ENCODE measurements around the gene MLST8. TPM values are rescaled to one million over a fixed set of nuclear protein-coding genes. Genes with fewer than 3 reads are reported as not detected.

The MLST8 gene
- polyA plus RNA-seq, 1 donor (not counting 4 experiments of a cell fraction or from before 2014, with no cell fraction given), result 35.7 TPM

- FAIRE-seq, result no peak
Measured at GRCh38 chr16:2172688-2173335, 32.4 kb upstream of the MLST8 start.

GRCh38 chr16:2173366-2173765, 31.9 kb upstream of the MLST8 start:
- Histone ChIP-seq H3K4me1 (ENCODE audit: control insufficient read depth, extremely low read depth, insufficient read depth, low read length) (no peaks in the 10 kb centered on the region), H3K9me3 (ENCODE audit: control insufficient read depth, low read depth, low read length) (no peaks in the 10 kb centered on the region), H4K20me1 (ENCODE audit: control insufficient read depth, extremely low read depth, insufficient read depth, low read length) (no peaks in the 10 kb centered on the region), H3K27me3 (ENCODE audit: control insufficient read depth, extremely low read depth, insufficient read depth, low read length) (no peaks in the 10 kb centered on the region), H3K4me2 (ENCODE audit: control insufficient read depth, extremely low read depth, insufficient read depth, low read depth, low read length) (no peak overlapping the region), H3K9ac (ENCODE audit: control insufficient read depth, extremely low read depth, insufficient read depth, low read length) (no peak overlapping the region), H3K36me3 (ENCODE audit: control insufficient read depth in 2 of 2, extremely low read depth in 1 of 2, insufficient read depth in 2 of 2, low read length in 2 of 2) (peaks cover 29 to 36% of the 10 kb centered on the region in 2 experiments), H3K4me3 (ENCODE audit: control insufficient read depth in 2 of 3, extremely low read depth in 1 of 3, insufficient read depth in 2 of 3, low read depth in 1 of 3, low read length in 3 of 3) (no peak overlapping the region), H3K27ac (ENCODE audit: control insufficient read depth, insufficient read depth, low read length) (no peak overlapping the region), H3K79me2 (ENCODE audit: control insufficient read depth, insufficient read depth, low read length) (no peaks in the 10 kb centered on the region), H2AFZ (ENCODE audit: control insufficient read depth, low read length) (no peak overlapping the region), H3K9me1 (ENCODE audit: control insufficient read depth, extremely low read depth, insufficient read depth, low read length) (no peaks in the 10 kb centered on the region)
- dilution Hi-C loops (cut with MboI; ENCODE audit: extremely low pct_ligation_motif_present, low sequenced_read_pairs), result no loop called here
- FAIRE-seq (no peak), DNase-seq (ENCODE audit: low read depth, low spot score) (no peak)
- TF ChIP-seq EZH2 (IDR thresholded peaks at IDR 0.05; ENCODE audit: low read length), result no peak
- TF ChIP-seq CTCF (optimal IDR thresholded peaks at IDR 0.05 in 1 of 3, IDR thresholded peaks at IDR 0.05 in 1 of 3, conservative IDR thresholded peaks at IDR 0.05 in 1 of 3; ENCODE audit: extremely low read depth in 1 of 3, insufficient read depth in 2 of 3, low read length in 3 of 3), result no peak

More at GRCh38 chr16:2172688-2173335, 32.4 kb upstream of the MLST8 start:
- H3K4me2 ChIP-seq (ENCODE audit: control insufficient read depth, extremely low read depth, insufficient read depth, low read depth, low read length), result no peak overlapping the region
- no peak overlapping the region for H3K9ac ChIP-seq (ENCODE audit: control insufficient read depth, extremely low read depth, insufficient read depth, low read length)
- dilution Hi-C loops (cut with MboI; ENCODE audit: extremely low pct_ligation_motif_present, low sequenced_read_pairs), result no loop called here
- H4K20me1 ChIP-seq (ENCODE audit: control insufficient read depth, extremely low read depth, insufficient read depth, low read length), result no peaks in the 10 kb centered on the region
- H3K79me2 ChIP-seq (ENCODE audit: control insufficient read depth, insufficient read depth, low read length), result no peaks in the 10 kb centered on the region
- H3K9me3 ChIP-seq (ENCODE audit: control insufficient read depth, low read depth, low read length), result no peaks in the 10 kb centered on the region
- H3K4me3 ChIP-seq (ENCODE audit: control insufficient read depth in 2 of 3, extremely low read depth in 1 of 3, insufficient read depth in 2 of 3, low read depth in 1 of 3, low read length in 3 of 3), result no peak overlapping the region
- H3K27me3 ChIP-seq (ENCODE audit: control insufficient read depth, extremely low read depth, insufficient read depth, low read length), result no peaks in the 10 kb centered on the region
- H3K4me1 ChIP-seq (ENCODE audit: control insufficient read depth, extremely low read depth, insufficient read depth, low read length), result no peaks in the 10 kb centered on the region
- TF ChIP-seq CTCF (optimal IDR thresholded peaks at IDR 0.05 in 1 of 3, IDR thresholded peaks at IDR 0.05 in 1 of 3, conservative IDR thresholded peaks at IDR 0.05 in 1 of 3; ENCODE audit: extremely low read depth in 1 of 3, insufficient read depth in 2 of 3, low read length in 3 of 3) (no peak), EZH2 (IDR thresholded peaks at IDR 0.05; ENCODE audit: low read length) (no peak)
- peaks cover 35 to 41% of the 10 kb centered on the region in 2 experiments for H3K36me3 ChIP-seq (ENCODE audit: control insufficient read depth in 2 of 2, extremely low read depth in 1 of 2, insufficient read depth in 2 of 2, low read length in 2 of 2)
- DNase-seq (ENCODE audit: low read depth, low spot score), result no peak
- H3K27ac ChIP-seq (ENCODE audit: control insufficient read depth, insufficient read depth, low read length), result no peak overlapping the region
- no peaks in the 10 kb centered on the region for H3K9me1 ChIP-seq (ENCODE audit: control insufficient read depth, extremely low read depth, insufficient read depth, low read length)
- no peak overlapping the region for H2AFZ ChIP-seq (ENCODE audit: control insufficient read depth, low read length)

Data from keratinocyte (primary cell).